DMS53 (cell line): ENCODE data around the gene TCEAL2.
"Not testable (repeated sequence)": the region's sequence is repeated elsewhere in the genome, so short reads cannot be mapped to it uniquely, and the experiment has no call there.

Experiments
- DNase-seq: peaks from one replicate; lab custom pipeline; 2025; lab: John Stamatoyannopoulos, UW

The TCEAL2 gene

GRCh38 chrX:102125436-102125835, at the start of gene TCEAL2:
TCEAL2 (plus strand) TSS chrX:102125679; CDS start chrX:102126831, 1,152 bp downstream.
- DNase-seq, result not testable (repeated sequence)

GRCh38 chrX:102077426-102077825, 48.1 kb upstream of the TCEAL2 start:
- no peak for DNase-seq

- peak; percentile 44 for DNase-seq
Observed at GRCh38 chrX:102085706-102086105, 39.8 kb upstream of the TCEAL2 start.

- DNase-seq, result no peak
Observed at GRCh38 chrX:102113367-102113766, 12.1 kb upstream of the TCEAL2 start.

GRCh38 chrX:102115748-102116147, 9.7 kb upstream of the TCEAL2 start:
- no peak for DNase-seq

- DNase-seq, result not testable (repeated sequence)
Observed at GRCh38 chrX:102125014-102125413, 465 bp upstream of the TCEAL2 start.

GRCh38 chrX:102126080-102126818, 770 bp downstream of the TCEAL2 start:
- DNase-seq, result not testable (repeated sequence)

GRCh38 chrX:102126863-102127262, 1.4 kb downstream of the TCEAL2 start:
- no peak for DNase-seq

- DNase-seq, result peak; percentile 39
Observed at GRCh38 chrX:102129473-102129872, 4.0 kb downstream of the TCEAL2 start.

GRCh38 chrX:102138064-102138463, 12.6 kb downstream of the TCEAL2 start:
- DNase-seq, result no peak

- DNase-seq, result not testable (repeated sequence)
Observed at GRCh38 chrX:102140876-102141275, 15.4 kb downstream of the TCEAL2 start.

GRCh38 chrX:102141631-102142030, 16.2 kb downstream of the TCEAL2 start:
- DNase-seq, result not testable (repeated sequence)

- DNase-seq, result not testable (repeated sequence)
Observed at GRCh38 chrX:102142274-102142673, 16.8 kb downstream of the TCEAL2 start, which contains the start of gene TCEAL6. TCEAL6 (minus strand) TSS chrX:102142481.

- DNase-seq, result peak; percentile 24
Observed at GRCh38 chrX:102154218-102154860, 28.9 kb downstream of the TCEAL2 start.

GRCh38 chrX:102154900-102155805, 29.7 kb downstream of the TCEAL2 start:
- peak; percentile 53 for DNase-seq

GRCh38 chrX:102155806-102156179, 30.3 kb downstream of the TCEAL2 start, which contains the start of gene BEX5:
BEX5 (minus strand) TSS chrX:102155977; CDS start chrX:102154265, 1,712 bp downstream.
- DNase-seq, result peak; percentile 84
